HepG2 (cell line): ENCODE measurements around the gene DUS3L. TPM values are rescaled to one million over a fixed set of nuclear protein-coding genes. Genes with fewer than 3 reads are reported as not detected.

Source experiments
- DNMT3B ChIP-seq: conservative IDR thresholded peaks from 2 replicates; pipeline ENCODE4 v1.6.1; 2016; ENCODE audit warnings: missing biosample characterization, control low read depth
- FOXA1 ChIP-seq, 2 experiments: fragments of 450-650 bp in 1 of 2; sonication (generic) in 1 of 2; formaldehyde crosslinking in 1 of 2; IDR thresholded peaks; 2 replicates each; pipeline versions ENCODE4 v1.4.0 to v1.6.1; 2016 to 2020; ENCODE audit warnings: missing genetic modification reagents in 1 of 2
- HOXA5 ChIP-seq: sonication (generic); formaldehyde crosslinking; IDR thresholded peaks from 2 replicates; pipeline ENCODE4 v1.4.0; 2020; ENCODE audit warnings: missing genetic modification reagents
- MEF2D ChIP-seq: sonication (generic); formaldehyde crosslinking; IDR thresholded peaks from 2 replicates; pipeline ENCODE4 v1.5.1; 2020; ENCODE audit warnings: mild to moderate bottlenecking, missing genetic modification reagents
- PPARG ChIP-seq: conservative IDR thresholded peaks from 2 replicates; pipeline ENCODE4 v1.6.1; 2016; ENCODE audit warnings: missing biosample characterization, missing genetic modification reagents
- SIX1 ChIP-seq: sonication (generic); formaldehyde crosslinking; IDR thresholded peaks from 2 replicates; pipeline ENCODE4 v1.4.0; 2020; ENCODE audit warnings: missing genetic modification reagents, borderline replicate concordance
- SRSF9 ChIP-seq: fragments of 200-400 bp; formaldehyde crosslinking; IDR thresholded peaks from 2 replicates; pipeline ENCODE4 v1.6.1; 2018; ENCODE audit warnings: borderline replicate concordance, mild to moderate bottlenecking, low read depth, low read length; ENCODE audit not compliant: insufficient read depth, poor library complexity, severe bottlenecking
- ZFP82 ChIP-seq: sonication (generic); formaldehyde crosslinking; IDR thresholded peaks from 2 replicates; pipeline ENCODE4 v1.5.1; 2020; ENCODE audit warnings: mild to moderate bottlenecking, missing genetic modification reagents, borderline replicate concordance
- ZNF646 ChIP-seq: sonication (generic); formaldehyde crosslinking; IDR thresholded peaks from 2 replicates; pipeline ENCODE4 v1.9.0; 2021; ENCODE audit warnings: mild to moderate bottlenecking, missing genetic modification reagents
- polyA plus RNA-seq, 8 experiments: library from polyadenylated mRNA; depleted of rRNA in 3 of 8; stranded (reverse) in 7 of 8; unstranded in 1 of 8; fragments of >200 nt; fragmentation: Illumina TruSeq in 4 of 8; extraction: Trizol in 4 of 8; gene quantifications; 2 replicates each; pipeline versions ENCODE4 v1.2.1 to v1.2.3, GENCODE V29; 2011 to 2016; ENCODE audit warnings: low read depth in 4 of 8, missing spikeins in 1 of 8, mixed read lengths in 1 of 8; ENCODE audit not compliant: insufficient read depth in 1 of 8
- total RNA-seq, 5 experiments: library from RNA; depleted of rRNA; stranded (reverse); fragments of >200 nt; fragmentation: Illumina TruSeq; extraction: Trizol; gene quantifications; 2 replicates each; pipeline ENCODE4 v1.2.3, GENCODE V29; 2016; ENCODE audit warnings: low read depth in 1 of 5
- TF ChIP-seq, protein P1 (sequence below): sonication (generic); formaldehyde crosslinking; IDR thresholded peaks from 2 replicates; pipeline ENCODE4 v1.9.0; 2022; ENCODE audit warnings: missing genetic modification reagents, mild to moderate bottlenecking, borderline replicate concordance
- TF ChIP-seq, protein P2 (sequence below): sonication (generic); formaldehyde crosslinking; IDR thresholded peaks from 2 replicates; pipeline ENCODE4 v1.5.0; 2020; ENCODE audit warnings: missing genetic modification reagents
- TF ChIP-seq, protein P3 (sequence below): sonication (generic); formaldehyde crosslinking; IDR thresholded peaks from 2 replicates; pipeline ENCODE4 v1.4.0; 2020; ENCODE audit warnings: missing genetic modification reagents, borderline replicate concordance
- TF ChIP-seq, protein P4 (sequence below): sonication (generic); formaldehyde crosslinking; IDR thresholded peaks from 2 replicates; pipeline ENCODE4 v1.5.0; 2020; ENCODE audit warnings: missing genetic modification reagents, mild to moderate bottlenecking, borderline replicate concordance

The DUS3L gene
- total and polyA plus RNA-seq, 2 of the 13 experiments (the other 11 are each of a cell fraction or from before 2014, with no cell fraction given): 13.3 to 25.1 TPM

- TF ChIP-seq, protein P1, sequence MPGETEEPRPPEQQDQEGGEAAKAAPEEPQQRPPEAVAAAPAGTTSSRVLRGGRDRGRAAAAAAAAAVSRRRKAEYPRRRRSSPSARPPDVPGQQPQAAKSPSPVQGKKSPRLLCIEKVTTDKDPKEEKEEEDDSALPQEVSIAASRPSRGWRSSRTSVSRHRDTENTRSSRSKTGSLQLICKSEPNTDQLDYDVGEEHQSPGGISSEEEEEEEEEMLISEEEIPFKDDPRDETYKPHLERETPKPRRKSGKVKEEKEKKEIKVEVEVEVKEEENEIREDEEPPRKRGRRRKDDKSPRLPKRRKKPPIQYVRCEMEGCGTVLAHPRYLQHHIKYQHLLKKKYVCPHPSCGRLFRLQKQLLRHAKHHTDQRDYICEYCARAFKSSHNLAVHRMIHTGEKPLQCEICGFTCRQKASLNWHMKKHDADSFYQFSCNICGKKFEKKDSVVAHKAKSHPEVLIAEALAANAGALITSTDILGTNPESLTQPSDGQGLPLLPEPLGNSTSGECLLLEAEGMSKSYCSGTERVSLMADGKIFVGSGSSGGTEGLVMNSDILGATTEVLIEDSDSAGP (CRISPR knock-in tag): no peak
- TF ChIP-seq HOXA5 (CRISPR knock-in tag): no peak
- TF ChIP-seq ZFP82 (CRISPR knock-in tag): no peak
- no peak for TF ChIP-seq PPARG (CRISPR knock-in tag)
- TF ChIP-seq MEF2D: no peak
- TF ChIP-seq, protein P2, sequence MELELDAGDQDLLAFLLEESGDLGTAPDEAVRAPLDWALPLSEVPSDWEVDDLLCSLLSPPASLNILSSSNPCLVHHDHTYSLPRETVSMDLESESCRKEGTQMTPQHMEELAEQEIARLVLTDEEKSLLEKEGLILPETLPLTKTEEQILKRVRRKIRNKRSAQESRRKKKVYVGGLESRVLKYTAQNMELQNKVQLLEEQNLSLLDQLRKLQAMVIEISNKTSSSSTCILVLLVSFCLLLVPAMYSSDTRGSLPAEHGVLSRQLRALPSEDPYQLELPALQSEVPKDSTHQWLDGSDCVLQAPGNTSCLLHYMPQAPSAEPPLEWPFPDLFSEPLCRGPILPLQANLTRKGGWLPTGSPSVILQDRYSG (CRISPR knock-in tag): no peak
- TF ChIP-seq FOXA1 (IDR thresholded peaks at IDR 0.05): no peak
- no peak; the same call in 1 of the 2 replicates for TF ChIP-seq FOXA1 (CRISPR knock-in tag; IDR thresholded peaks at IDR 0.05)
- TF ChIP-seq DNMT3B (CRISPR knock-in tag): no peak
- TF ChIP-seq, protein P3, sequence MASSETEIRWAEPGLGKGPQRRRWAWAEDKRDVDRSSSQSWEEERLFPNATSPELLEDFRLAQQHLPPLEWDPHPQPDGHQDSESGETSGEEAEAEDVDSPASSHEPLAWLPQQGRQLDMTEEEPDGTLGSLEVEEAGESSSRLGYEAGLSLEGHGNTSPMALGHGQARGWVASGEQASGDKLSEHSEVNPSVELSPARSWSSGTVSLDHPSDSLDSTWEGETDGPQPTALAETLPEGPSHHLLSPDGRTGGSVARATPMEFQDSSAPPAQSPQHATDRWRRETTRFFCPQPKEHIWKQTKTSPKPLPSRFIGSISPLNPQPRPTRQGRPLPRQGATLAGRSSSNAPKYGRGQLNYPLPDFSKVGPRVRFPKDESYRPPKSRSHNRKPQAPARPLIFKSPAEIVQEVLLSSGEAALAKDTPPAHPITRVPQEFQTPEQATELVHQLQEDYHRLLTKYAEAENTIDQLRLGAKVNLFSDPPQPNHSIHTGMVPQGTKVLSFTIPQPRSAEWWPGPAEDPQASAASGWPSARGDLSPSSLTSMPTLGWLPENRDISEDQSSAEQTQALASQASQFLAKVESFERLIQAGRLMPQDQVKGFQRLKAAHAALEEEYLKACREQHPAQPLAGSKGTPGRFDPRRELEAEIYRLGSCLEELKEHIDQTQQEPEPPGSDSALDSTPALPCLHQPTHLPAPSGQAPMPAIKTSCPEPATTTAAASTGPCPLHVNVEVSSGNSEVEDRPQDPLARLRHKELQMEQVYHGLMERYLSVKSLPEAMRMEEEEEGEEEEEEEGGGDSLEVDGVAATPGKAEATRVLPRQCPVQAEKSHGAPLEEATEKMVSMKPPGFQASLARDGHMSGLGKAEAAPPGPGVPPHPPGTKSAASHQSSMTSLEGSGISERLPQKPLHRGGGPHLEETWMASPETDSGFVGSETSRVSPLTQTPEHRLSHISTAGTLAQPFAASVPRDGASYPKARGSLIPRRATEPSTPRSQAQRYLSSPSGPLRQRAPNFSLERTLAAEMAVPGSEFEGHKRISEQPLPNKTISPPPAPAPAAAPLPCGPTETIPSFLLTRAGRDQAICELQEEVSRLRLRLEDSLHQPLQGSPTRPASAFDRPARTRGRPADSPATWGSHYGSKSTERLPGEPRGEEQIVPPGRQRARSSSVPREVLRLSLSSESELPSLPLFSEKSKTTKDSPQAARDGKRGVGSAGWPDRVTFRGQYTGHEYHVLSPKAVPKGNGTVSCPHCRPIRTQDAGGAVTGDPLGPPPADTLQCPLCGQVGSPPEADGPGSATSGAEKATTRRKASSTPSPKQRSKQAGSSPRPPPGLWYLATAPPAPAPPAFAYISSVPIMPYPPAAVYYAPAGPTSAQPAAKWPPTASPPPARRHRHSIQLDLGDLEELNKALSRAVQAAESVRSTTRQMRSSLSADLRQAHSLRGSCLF: no peak
- no peak for TF ChIP-seq SIX1 (CRISPR knock-in tag)
- TF ChIP-seq ZNF646 (CRISPR knock-in tag): no peak
- TF ChIP-seq, protein P4, sequence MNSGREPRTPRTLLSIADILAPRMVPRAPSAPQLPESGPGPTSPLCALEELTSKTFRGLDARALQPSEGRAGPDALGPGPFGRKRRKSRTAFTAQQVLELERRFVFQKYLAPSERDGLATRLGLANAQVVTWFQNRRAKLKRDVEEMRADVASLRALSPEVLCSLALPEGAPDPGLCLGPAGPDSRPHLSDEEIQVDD: no peak
- no peak for TF ChIP-seq SRSF9
These were observed 31.4 kb upstream of the DUS3L start (continued) for GRCh38 chr19:5822181-5822844.
